Choroid plexus epithelial cell (primary cell): ENCODE results near the gene DIO3.

Experiments
- DNase-seq: peaks from one replicate; pipeline ENCODE4 v3.0.0-alpha.2; 2010; ENCODE audit warnings: low read depth
- H3K4me3 ChIP-seq: 2 replicates; pipeline ENCODE4 v1.5.1; 2011; ENCODE audit warnings: low read depth, mild to moderate bottlenecking, control low read depth, low read length, moderate library complexity
- CTCF ChIP-seq: conservative IDR thresholded peaks from 2 replicates; pipeline ENCODE4 v1.5.1; 2011; ENCODE audit warnings: low read depth, mild to moderate bottlenecking, control low read depth, inconsistent platforms, low read length, moderate library complexity

The DIO3 gene

GRCh38 chr14:101593411-101594238, 32.3 kb downstream of the DIO3 start:
- no peak overlapping the region for H3K4me3 ChIP-seq
- TF ChIP-seq CTCF, result no peak
- no peak for DNase-seq

- no peak for TF ChIP-seq CTCF
- DNase-seq, result no peak
- no peak overlapping the region for H3K4me3 ChIP-seq
Measured at GRCh38 chr14:101594511-101595148, 33.3 kb downstream of the DIO3 start.

- no peak for DNase-seq
- no peak for TF ChIP-seq CTCF
- no peak overlapping the region for H3K4me3 ChIP-seq
Measured at GRCh38 chr14:101595349-101595748, 34.1 kb downstream of the DIO3 start.

- DNase-seq, result no peak
- no peak for TF ChIP-seq CTCF
- H3K4me3 ChIP-seq, result no peak overlapping the region
Measured at GRCh38 chr14:101595887-101596721, 34.8 kb downstream of the DIO3 start.

GRCh38 chr14:101596742-101597141, 35.4 kb downstream of the DIO3 start:
- no peak overlapping the region for H3K4me3 ChIP-seq
- TF ChIP-seq CTCF, result no peak
- DNase-seq, result no peak

- no peak overlapping the region for H3K4me3 ChIP-seq
- DNase-seq, result no peak
- TF ChIP-seq CTCF, result no peak
Measured at GRCh38 chr14:101598159-101598558, 36.9 kb downstream of the DIO3 start.
